WERI-Rb-1 (cell line): ENCODE data around the gene USP38.
A peak's percentile ranks its signal among the peaks of the same experiment; 100 is the strongest.
"Not testable (repeated sequence)": the region's sequence is repeated elsewhere in the genome, so short reads cannot be mapped to it uniquely, and the experiment has no call there.

Experiments used
- DNase-seq: peaks from one replicate; pipeline ENCODE4 v3.0.0-alpha.2; 2020
- H3K27ac ChIP-seq: fragments of 250-450 bp; sonication (Bioruptor Pico); 2 replicates; pipeline ENCODE4 v1.5.1; 2020; ENCODE audit warnings: mild to moderate bottlenecking, moderate library complexity
- H3K27me3 ChIP-seq: fragments of 250-450 bp; sonication (Bioruptor Pico); 2 replicates; pipeline ENCODE4 v1.5.1; 2021; ENCODE audit warnings: mild to moderate bottlenecking, low read depth, moderate library complexity; ENCODE audit not compliant: insufficient read depth, severe bottlenecking
- H3K36me3 ChIP-seq: fragments of 250-450 bp; sonication (Bioruptor Pico); 2 replicates; pipeline ENCODE4 v1.5.1; 2020; ENCODE audit warnings: mild to moderate bottlenecking, moderate library complexity
- H3K4me3 ChIP-seq: 2 replicates; pipeline ENCODE4 v1.5.1; 2011; ENCODE audit warnings: low read depth, mild to moderate bottlenecking, control low read depth, low read length
- H3K9me3 ChIP-seq: fragments of 250-450 bp; sonication (Bioruptor Pico); 2 replicates; pipeline ENCODE4 v1.5.1; 2021; ENCODE audit warnings: mild to moderate bottlenecking, moderate library complexity; ENCODE audit not compliant: severe bottlenecking
- CTCF ChIP-seq: IDR thresholded peaks from 2 replicates; pipeline ENCODE4 v1.5.1; 2011; ENCODE audit warnings: low read depth, mild to moderate bottlenecking, control low read depth, inconsistent platforms, low read length

USP38 gene

GRCh38 chr4:143224255-143224654 lies 39.5 kb downstream of the USP38 start:
- Histone ChIP-seq H3K27me3 (no peaks in the 10 kb centered on the region), H3K36me3 (no peaks in the 10 kb centered on the region; the same call in 1 of the 2 replicates), H3K9me3 (no peaks in the 10 kb centered on the region), H3K4me3 (no peak overlapping the region), H3K27ac (no peak overlapping the region)
- no peak for DNase-seq
- no peak for TF ChIP-seq CTCF

GRCh38 chr4:143225167-143225566 lies 40.5 kb downstream of the USP38 start:
- Histone ChIP-seq H3K36me3 (no peaks in the 10 kb centered on the region; the same call in 1 of the 2 replicates), H3K9me3 (no peaks in the 10 kb centered on the region), H3K27ac (no peak overlapping the region), H3K27me3 (no peaks in the 10 kb centered on the region), H3K4me3 (no peak overlapping the region)
- peak; percentile 68 for DNase-seq
- no peak for TF ChIP-seq CTCF

GRCh38 chr4:143230683-143231082 lies 46.0 kb downstream of the USP38 start:
- TF ChIP-seq CTCF: no peak
- Histone ChIP-seq H3K9me3 (no peaks in the 10 kb centered on the region), H3K36me3 (no peaks in the 10 kb centered on the region), H3K27me3 (no peaks in the 10 kb centered on the region), H3K27ac (no peak overlapping the region), H3K4me3 (no peak overlapping the region)
- no peak for DNase-seq

GRCh38 chr4:143232277-143232676 lies 47.6 kb downstream of the USP38 start:
- no peak for TF ChIP-seq CTCF
- no peaks in the 10 kb centered on the region for H3K27me3 ChIP-seq
- no peaks in the 10 kb centered on the region for H3K9me3 ChIP-seq
- no peak overlapping the region for H3K27ac ChIP-seq
- H3K4me3 ChIP-seq: no peak overlapping the region
- no peak for DNase-seq
- H3K36me3 ChIP-seq: no peaks in the 10 kb centered on the region

- H3K27ac ChIP-seq: no peak overlapping the region
- no peak for TF ChIP-seq CTCF
- no peaks in the 10 kb centered on the region for H3K9me3 ChIP-seq
- H3K36me3 ChIP-seq: no peaks in the 10 kb centered on the region
- H3K4me3 ChIP-seq: no peak overlapping the region
- no peaks in the 10 kb centered on the region for H3K27me3 ChIP-seq
- no peak for DNase-seq
Measured at GRCh38 chr4:143234153-143234552, 49.4 kb downstream of the USP38 start.

GRCh38 chr4:143237195-143237594 lies 52.5 kb downstream of the USP38 start:
- H3K4me3 ChIP-seq: not testable (repeated sequence)

More at GRCh38 chr4:143237195-143237594, 52.5 kb downstream of the USP38 start:
- not testable (repeated sequence) for H3K27me3 ChIP-seq, H3K9me3 ChIP-seq, H3K27ac ChIP-seq, DNase-seq, H3K36me3 ChIP-seq
